SHP77 (cell line): ENCODE results near the gene ID2.

Experiments used
- DNase-seq, 2 experiments: peaks; one replicate each; lab custom pipeline; 2025; lab: John Stamatoyannopoulos, UW

ID2 gene

GRCh38 chr2:8732601-8733000 is 50.7 kb downstream of the ID2 start:
- no peak for DNase-seq
